ENCODE measurements around the gene CHRNA10.

CHRNA10 gene

GRCh38 chr11:3671334-3672254 lies at the start of gene CHRNA10:
TSS of gene CHRNA10 (minus strand) at chr11:3671384. CDS start at chr11:3671312, 72 bp downstream.
- DNase-seq = no peak

DNA sequence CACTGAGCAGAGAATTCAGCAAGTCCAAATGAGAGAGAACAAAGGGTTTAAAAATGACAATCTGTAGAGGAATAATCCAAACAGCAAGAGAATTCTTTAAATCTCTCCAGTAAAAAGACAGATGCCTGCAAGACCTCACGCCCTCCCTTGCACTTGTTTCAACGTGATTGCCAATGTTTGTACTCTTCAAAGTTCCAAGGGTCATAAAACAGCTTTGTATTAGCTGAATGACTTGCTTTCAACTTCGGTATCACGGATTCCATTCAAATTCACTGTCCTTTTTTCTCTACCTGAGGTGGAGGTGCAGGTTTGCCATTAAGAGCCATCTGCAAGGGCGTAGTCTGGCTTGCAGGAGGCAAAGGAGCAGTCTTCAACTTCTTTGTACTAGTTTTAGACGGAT lies 41.1 kb upstream of the CHRNA10 start:
- no peak for DNase-seq

DNA sequence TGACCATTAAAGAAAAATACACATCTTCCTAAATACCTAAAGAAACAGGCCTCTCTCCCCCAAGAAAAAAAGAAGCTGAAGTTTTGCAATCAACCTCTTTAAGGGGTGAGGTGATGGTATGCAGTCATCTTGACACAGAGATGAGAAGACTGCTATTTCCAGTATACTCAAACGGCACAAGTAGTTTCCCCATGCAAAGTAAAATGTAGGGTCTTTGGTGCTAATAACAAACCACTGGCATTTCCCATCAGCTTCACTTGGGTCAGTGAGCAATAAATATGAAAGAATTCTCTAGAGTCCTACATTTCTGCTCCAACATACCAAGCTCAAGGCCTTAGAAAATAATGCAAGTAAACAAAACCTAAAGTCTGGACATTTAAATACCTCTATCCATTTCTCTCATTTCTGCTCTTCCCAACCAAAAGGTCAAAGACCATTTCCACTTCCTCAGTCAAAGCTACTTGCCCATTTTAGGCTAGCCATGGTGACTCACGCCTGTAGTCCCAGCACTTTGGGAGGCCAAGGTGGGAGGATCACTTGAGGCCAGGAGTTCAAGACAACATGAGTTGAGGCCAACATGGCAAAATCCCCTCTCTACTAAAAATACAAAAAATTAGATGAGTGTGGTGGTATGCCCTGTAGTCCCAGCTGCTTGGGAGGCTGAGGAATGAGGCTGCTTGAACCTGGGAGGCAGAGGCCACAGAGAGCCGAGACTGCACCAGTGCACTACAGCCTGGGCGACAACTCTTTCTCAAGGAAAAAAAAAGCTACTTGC lies 39.5 kb upstream of the CHRNA10 start:
- no peak for DNase-seq

DNA sequence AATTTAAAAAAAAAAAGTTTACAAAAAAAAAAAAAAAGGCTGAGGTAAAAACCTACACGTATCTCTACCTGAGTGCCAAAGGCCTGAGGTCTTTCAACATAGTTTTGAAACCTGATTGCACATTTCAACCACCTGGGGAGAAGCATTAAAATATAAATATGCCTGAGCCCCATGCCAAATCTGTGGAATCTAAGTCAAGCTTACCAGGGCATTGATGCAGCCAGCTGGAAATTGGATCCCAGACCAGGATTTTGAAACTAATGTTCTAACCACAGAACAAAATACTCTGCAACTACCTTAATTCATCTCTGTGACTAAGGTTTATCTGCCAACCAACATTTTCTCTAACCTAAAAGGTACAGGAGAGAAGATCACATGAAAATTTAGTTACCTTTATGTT lies 38.8 kb upstream of the CHRNA10 start:
- no peak for DNase-seq

DNA sequence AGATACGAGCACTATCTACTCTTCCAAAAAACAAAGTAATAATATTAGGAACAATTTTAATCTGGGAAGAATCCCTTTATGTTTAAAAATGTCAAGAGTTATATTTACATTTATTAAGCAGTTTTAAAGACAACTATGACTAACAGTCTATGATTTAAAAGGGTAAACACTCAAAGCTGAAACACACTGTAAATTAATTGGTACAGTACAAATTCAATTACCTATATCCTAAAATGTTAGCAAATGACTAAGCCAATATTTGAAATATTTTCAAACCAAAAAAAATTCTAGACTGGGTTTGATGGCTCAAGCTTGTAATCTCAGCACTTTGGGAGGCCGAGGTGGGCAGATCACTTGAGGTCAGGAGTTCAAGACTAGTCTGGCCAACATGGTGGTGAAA lies 36.0 kb upstream of the CHRNA10 start:
- DNase-seq = no peak

DNA sequence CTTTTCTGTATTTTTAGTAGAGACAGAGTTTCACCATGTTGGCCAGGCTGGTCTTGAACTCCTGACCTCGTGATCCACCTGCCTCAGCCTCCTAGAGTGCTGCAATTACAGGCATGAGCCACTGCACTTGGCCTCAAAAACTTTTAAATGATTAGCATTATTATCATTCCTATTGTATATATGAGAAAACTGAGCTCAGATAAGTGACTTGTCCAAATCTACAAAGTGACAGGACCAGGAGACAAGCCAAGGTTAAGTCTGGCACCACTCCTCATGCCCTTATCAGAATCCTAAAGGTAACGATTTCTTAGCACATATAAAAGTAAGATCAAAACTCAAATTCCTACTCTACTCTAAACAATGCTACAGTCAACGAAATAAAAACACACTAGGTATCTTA lies 32.2 kb upstream of the CHRNA10 start:
- DNase-seq = no peak

DNA sequence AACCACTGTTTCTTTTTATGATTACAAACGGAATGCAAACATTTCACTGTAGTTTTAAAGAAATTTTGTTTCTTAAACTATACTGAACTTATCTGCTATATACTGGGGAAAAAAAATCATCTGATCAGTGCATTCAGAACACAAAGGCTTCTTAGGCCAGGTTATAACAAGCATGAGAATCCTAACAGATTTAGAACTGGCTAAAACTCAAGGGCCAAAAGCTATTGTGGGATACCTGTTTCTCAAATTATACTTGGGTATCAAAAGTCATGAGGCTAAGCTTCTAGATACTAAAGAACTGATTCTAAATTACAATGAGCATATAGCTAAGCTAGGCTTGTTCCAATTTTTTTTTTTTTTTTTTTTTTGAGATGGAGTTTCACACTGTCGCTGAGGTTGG lies 29.7 kb upstream of the CHRNA10 start:
- DNase-seq = no peak

- no peak for DNase-seq
These were observed 29.2 kb upstream of the CHRNA10 start for GRCh38 chr11:3700410-3700809.

DNA sequence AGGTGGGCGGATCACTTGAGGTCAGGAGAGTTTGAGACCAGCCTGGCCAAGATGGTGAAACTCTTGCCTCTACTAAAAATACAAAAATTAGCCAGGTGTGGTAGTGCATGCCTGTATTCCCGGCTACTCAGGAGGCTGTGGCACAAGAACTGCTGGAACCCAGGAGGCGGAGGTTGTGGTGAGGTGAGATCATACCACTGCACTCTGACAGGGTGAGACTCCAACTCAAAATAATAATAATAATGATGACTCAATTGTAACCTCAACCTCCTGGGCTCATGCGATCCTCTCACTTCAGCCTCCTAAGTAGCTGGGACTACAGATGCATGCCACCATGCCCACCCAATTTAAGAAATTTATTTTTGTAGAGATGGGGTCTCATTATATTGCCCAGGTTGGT lies 15.6 kb upstream of the CHRNA10 start:
- no peak for DNase-seq

DNA sequence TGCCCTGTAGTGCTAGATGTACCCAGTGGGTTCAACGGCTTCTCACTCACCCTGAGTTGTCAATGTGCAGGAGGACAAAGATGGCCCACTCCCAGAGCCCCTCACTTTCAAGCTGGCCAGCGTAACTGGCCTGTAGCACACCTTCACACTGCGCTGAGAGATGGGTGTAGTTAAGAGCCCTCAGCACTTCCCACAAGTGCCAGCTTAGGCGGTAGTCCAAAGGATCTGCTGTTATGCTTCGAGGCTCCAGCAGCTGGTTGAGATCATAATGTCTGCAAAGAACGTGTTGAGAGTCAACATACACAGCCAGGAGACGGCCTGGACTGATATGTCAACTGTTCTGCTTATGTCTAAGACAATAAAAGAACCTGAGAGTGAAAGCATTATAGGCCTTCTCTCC lies 14.7 kb upstream of the CHRNA10 start:
- no peak for DNase-seq

- DNase-seq = no peak
These were observed 13.6 kb upstream of the CHRNA10 start for GRCh38 chr11:3684819-3685172.

GRCh38 chr11:3684129-3684818 lies 13.1 kb upstream of the CHRNA10 start:
- DNase-seq = no peak

GRCh38 chr11:3683039-3683438 lies 11.9 kb upstream of the CHRNA10 start:
- DNase-seq = no peak

- no peak for DNase-seq
These were observed 7.9 kb upstream of the CHRNA10 start for GRCh38 chr11:3679077-3679476.

DNA sequence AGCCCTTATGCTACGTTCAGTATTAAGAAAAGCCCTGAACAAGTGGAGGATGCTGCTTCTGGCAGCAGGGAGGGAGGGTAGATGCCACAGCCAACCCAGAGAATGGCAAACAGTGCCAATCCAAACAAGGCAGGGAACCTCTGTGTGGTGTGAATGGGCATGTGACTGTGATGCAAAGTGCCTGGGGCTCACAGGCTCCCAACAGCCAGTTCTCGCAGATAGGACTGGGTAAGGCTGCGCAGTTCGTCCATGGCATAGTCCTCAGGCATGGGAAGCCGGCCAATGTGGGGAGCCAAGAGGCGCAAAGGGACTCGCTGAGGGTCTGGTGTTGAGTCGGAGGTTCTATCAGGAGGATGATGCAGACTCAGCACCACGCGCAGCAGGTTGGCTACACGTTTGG lies 4.8 kb upstream of the CHRNA10 start:
- DNase-seq = no peak

DNA sequence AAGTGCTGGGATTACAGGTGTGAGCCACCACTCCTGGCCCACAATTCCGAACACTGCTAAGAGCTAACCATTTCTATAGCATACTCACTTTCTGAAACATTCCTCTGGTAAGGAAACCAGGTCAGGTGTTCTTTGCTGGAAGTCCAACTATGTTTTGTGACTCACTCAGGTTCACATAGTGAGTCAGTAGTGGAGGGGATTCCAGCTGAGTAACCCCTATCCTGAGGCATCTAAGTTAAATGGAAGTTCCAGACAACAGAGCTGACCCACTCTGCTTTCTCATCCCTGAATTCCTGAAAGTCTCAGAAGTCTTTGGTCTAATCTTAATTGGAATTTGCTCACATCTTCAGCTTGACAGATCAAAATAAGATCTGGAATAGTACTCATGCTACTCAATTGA lies 3.0 kb upstream of the CHRNA10 start:
- no peak for DNase-seq

GRCh38 chr11:3669742-3670183 lies 1.4 kb downstream of the CHRNA10 start:
- DNase-seq = no peak

GRCh38 chr11:3669128-3669527 lies 2.1 kb downstream of the CHRNA10 start:
- DNase-seq = no peak

GRCh38 chr11:3667149-3668035 lies 3.8 kb downstream of the CHRNA10 start:
- no peak for DNase-seq

DNA sequence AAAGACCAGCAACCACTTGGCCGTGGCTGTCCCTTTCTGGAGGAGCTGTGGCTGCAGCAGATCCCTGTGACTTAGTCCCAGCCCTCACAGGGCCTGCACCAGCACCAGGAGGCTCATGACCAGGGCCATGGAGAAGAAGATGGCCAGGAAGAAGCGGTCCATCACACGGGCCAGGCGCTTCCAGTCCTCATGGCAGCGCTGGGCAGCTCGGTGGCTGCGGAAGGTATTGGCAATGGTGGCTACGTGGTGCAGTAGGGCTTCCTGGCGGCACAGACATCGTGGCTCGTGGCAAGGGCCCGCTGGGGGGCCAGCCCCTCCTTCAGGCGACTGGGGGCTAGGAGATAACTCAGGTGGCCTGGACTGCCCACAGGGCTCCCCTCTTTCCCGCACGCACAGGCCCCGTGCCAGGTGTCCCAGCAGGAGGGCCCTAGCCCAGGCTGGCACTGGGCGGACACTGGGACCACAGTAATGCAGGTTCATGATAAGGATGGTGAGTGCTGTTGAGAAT lies 5.1 kb downstream of the CHRNA10 start:
- DNase-seq = no peak

DNA sequence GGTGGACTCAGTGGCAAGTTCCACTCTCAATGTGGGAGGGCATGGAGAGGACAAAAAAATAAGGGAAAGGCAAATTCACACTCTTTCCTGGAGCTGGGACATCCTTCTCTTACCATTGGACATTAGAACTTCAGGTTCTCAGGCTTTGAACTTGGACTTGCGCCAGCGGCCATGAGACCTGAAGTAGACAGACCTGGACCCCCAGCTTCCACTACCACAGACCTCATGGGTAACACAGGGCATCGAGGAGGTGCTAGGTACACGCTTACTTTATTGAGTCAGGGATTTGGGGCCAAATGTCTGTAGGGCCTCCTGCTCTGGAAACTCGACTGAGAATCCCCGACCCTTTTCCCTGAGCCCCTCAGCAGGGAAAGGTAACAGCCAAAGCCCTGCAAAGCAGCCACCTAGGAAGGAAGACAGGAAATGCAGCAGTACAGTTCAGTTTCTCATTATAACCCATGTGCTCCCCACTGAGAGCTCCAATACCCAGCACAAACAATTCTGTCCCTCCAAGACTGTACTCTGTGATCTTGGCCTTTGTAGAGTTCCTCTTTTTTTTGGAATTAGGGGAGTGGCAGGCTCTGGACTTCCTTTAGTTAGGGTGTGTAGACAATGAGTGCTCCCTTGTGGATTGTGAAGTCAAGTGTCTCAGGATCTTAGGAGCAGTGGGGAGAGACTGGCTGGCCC lies 5.7 kb downstream of the CHRNA10 start:
- no peak for DNase-seq
